Astrocyte of the cerebellum (primary cell): Measurements from ENCODE around the gene AGXT.

Experiments used
- DNase-seq: peaks from one replicate; pipeline ENCODE4 v3.0.0-alpha.2; 2011; ENCODE audit warnings: low read depth
- H3K4me3 ChIP-seq: 2 replicates; pipeline ENCODE4 v1.5.1; 2011; ENCODE audit warnings: mild to moderate bottlenecking, low read depth, low read length, moderate library complexity
- in situ Hi-C: cut with HindIII; loops from 2 replicates; pipeline ENCODE4 v1.10.0; 2017; ENCODE audit warnings: low sequenced_read_pairs
- TF ChIP-seq, protein P1 (sequence below): IDR thresholded peaks from 2 replicates; pipeline ENCODE4 v1.5.1; 2012; ENCODE audit warnings: low read length, low read depth, moderate library complexity, mild to moderate bottlenecking; ENCODE audit errors: missing control alignments

AGXT gene

GRCh38 chr2:240873805-240874714 is 5.4 kb downstream of the AGXT start:
- in situ Hi-C loops: no loop called here
- TF ChIP-seq, protein P1, sequence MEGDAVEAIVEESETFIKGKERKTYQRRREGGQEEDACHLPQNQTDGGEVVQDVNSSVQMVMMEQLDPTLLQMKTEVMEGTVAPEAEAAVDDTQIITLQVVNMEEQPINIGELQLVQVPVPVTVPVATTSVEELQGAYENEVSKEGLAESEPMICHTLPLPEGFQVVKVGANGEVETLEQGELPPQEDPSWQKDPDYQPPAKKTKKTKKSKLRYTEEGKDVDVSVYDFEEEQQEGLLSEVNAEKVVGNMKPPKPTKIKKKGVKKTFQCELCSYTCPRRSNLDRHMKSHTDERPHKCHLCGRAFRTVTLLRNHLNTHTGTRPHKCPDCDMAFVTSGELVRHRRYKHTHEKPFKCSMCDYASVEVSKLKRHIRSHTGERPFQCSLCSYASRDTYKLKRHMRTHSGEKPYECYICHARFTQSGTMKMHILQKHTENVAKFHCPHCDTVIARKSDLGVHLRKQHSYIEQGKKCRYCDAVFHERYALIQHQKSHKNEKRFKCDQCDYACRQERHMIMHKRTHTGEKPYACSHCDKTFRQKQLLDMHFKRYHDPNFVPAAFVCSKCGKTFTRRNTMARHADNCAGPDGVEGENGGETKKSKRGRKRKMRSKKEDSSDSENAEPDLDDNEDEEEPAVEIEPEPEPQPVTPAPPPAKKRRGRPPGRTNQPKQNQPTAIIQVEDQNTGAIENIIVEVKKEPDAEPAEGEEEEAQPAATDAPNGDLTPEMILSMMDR: no peak
- H3K4me3 ChIP-seq: no peak overlapping the region
- no peak for DNase-seq

DNA sequence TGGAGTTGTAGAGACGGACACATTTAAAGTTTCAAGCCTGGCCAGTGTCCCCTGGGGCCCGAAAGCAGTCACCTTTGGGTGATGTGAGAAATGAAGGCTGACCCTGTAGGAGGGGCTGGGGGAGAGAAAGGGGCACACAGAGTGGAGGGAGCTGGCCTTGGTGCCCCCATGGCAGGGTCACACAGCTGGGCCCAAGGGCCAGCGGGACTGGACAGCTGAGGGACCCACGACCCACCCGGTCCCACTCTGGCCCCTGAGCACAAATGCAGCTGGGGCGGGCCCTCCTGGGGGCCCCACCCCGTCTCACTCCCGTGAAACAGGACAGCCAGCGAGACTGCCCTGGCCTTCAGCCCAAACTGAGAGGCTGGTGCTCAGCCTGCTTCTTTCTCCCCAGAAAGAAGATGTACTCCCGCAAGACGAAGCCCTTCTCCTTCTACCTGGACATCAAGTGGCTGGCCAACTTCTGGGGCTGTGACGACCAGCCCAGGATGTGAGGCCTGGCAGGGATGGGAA is 6.1 kb downstream of the AGXT start:
- DNase-seq: no peak
- no peak overlapping the region for H3K4me3 ChIP-seq
- in situ Hi-C loops: no loop called here
- TF ChIP-seq, protein P1: no peak

DNA sequence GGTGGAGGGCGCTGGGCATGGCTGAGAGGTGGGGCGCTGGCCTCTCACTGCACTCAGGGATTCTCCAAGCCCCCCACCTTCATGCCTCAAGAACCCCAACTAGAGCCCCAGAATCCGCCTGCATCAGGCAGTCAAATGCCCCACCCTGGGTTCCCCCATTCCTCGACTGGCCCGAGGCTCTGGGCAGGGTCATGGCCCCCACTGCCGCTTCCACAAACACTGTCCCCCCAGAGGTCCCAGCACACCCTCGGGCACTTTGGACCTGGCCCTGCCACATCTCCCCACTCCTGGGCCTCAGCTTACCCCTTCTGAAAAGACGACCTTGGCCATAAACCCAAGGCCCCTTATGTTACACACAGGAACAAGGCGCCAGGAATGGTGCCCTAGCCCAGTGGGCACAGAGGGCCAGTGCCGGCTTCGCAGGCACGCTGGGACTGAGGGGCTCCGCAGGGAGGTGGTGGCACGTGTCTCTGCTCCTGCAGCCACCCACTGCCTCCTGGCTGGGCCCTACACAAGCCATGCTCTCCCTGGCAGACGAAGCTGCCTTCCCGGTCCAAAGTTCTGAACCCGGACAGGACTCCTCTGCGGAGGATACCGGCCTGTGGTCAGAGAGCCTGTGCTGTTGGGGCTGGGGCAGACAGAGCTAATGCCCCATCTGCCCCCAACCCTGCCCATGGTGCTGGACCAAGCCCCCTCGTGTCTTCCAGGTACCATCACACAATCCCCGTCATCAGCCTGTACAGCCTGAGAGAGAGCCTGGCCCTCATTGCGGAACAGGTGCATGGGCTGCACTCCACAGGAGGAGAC is 6.8 kb downstream of the AGXT start:
- TF ChIP-seq, protein P1: no peak
- H3K4me3 ChIP-seq: no peak overlapping the region
- DNase-seq: no peak
- in situ Hi-C loops: no loop called here

- TF ChIP-seq, protein P1: no peak
- no peak for DNase-seq
- in situ Hi-C loops: no loop called here
- H3K4me3 ChIP-seq: no peak overlapping the region
These were observed 7.4 kb downstream of the AGXT start for GRCh38 chr2:240876035-240876474.

DNA sequence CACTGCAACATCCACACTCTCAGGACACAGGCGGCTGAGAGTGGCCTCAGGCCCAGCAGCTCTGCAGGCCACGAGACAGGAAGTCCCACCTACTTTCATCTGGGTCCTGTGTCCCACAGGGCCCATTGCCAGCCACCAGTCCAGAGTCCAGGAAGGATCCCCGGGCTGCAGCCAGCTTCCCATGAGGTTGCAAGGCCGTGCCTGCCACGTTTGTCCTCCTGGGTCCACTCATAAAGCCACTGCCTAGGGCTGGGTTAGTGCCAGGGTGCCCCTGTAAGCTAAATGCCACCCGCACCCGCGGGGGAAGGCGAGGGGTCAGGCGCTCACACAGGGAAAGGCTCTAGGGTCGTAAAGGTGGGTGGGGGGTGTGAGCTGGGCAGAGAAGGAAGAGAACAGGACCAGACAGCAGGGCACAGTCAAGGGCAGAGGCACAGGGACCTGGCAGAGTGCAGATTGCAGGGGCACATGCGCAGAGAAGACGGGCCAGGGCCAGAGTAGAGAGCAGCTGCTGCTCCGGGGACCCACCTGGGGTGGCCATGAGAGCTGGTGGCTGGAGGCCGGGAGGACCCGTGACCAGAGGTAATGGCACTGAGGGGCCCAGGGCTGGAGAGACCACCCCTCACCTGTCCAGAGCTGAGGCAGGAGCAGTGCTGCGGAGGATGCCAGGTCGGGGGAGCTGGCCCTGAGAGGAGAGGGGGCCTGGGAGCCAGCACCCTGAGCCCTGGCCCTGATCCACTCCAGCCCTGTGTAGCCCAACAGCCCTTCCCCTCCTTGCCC is 8.0 kb downstream of the AGXT start:
- TF ChIP-seq, protein P1: no peak
- in situ Hi-C loops: no loop called here
- no peak for DNase-seq
- no peak overlapping the region for H3K4me3 ChIP-seq
